Stromal cell of bone marrow (primary cell): Measurements from ENCODE around the gene TPD52L1.

Source experiments
- DNase-seq: peaks from one replicate; pipeline ENCODE4 v3.0.0-alpha.2; 2012; ENCODE audit warnings: low read depth

Gene TPD52L1

GRCh38 chr6:125307150-125307838 is 153.7 kb downstream of the TPD52L1 start:
- DNase-seq = no peak

DNA sequence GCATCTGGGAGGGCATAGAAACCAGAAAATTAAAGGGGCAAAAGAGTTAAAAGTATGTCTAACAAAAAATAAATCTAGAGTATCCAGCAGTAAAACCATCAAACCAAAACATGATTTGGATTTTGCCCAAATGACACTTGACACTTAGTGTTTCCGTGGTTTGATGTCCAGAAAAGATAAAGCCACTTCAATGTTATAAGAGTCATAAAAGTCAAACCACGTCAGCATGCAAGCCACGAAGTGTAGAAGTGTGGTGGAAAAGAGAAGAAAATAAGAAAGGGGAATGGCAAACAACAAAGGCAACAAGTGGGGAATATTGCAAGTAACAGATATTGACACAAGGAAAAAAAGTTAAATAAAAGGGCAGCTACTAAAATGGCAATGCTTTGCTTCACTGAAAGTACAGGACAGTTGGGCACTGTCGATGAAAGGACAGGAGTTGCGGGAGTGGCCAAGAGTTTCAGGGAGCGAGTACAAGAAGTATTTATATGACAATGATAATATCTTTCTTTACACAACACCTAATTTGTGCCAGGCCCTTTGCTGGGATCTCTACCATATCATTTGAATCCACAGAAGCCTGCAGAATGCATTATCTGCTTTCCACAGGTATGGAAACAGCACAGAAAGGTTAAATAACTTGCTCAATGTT is 154.5 kb downstream of the TPD52L1 start:
- DNase-seq = no peak

- DNase-seq = peak; percentile 38
Observed at GRCh38 chr6:125310994-125311649, 157.5 kb downstream of the TPD52L1 start.

DNA sequence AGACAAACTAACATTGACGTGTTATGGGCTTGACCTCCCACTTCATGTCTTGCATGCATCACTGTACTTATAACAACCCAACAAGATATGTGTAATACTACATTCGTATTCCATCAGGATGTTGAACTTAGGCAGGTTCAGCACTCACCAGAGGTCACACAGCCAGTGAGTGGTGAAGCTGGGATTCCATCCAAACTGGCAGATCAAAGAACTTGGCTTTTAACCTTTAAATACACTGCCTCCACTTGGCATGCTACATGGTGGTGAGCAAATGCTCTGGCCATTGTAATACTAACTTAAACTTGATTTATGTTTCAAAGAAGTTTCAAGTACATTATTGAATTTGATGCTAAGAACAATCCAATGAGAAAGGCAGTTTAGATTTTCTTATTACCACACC is 158.9 kb downstream of the TPD52L1 start:
- DNase-seq = no peak

GRCh38 chr6:125312950-125313349 is 159.4 kb downstream of the TPD52L1 start:
- no peak for DNase-seq
